Vagina (tissue), 2 donors: ENCODE results near the gene TUBB4A. TPM values are rescaled to one million over a fixed set of nuclear protein-coding genes. Genes with fewer than 3 reads are reported as not detected.
"Not testable (repeated sequence)": the region's sequence is repeated elsewhere in the genome, so short reads cannot be mapped to it uniquely, and the experiment has no call there.

Experiments used
- DNase-seq, 2 donors: peaks; one replicate each; pipeline ENCODE4 v3.0.0-alpha.2; 2017; ENCODE audit errors: extremely low spot score in 2 of 2
- H3K27ac ChIP-seq: fragments of 200-600 bp; sonication (generic); one replicate; pipeline ENCODE4 v1.5.1; 2019
- H3K27me3 ChIP-seq: fragments of 200-600 bp; sonication (generic); one replicate; pipeline ENCODE4 v1.5.1; 2019
- H3K36me3 ChIP-seq, 2 donors: fragments of 200-600 bp; sonication (generic); one replicate each; pipeline ENCODE4 v1.5.1; 2017 to 2019
- H3K4me1 ChIP-seq: fragments of 200-600 bp; sonication (generic); one replicate; pipeline ENCODE4 v1.5.1; 2019
- H3K4me3 ChIP-seq, 2 donors: fragments of 200-600 bp; sonication (generic); 1 replicate in 1 of 2; 2 replicates in 1 of 2; pipeline ENCODE4 v1.5.1; 2016 to 2019
- H3K9me3 ChIP-seq: fragments of 200-600 bp; sonication (generic); one replicate; pipeline ENCODE4 v1.5.1; 2019
- POLR2A ChIP-seq, 2 donors: fragments of 450-650 bp; IDR thresholded peaks; one replicate each; pipeline ENCODE4 v1.6.1; 2017; ENCODE audit warnings: antibody characterized with exemption in 2 of 2, mild to moderate bottlenecking in 2 of 2, moderate library complexity in 2 of 2
- POLR2AphosphoS5 ChIP-seq, 2 donors: sonication (generic); formaldehyde crosslinking; IDR thresholded peaks; one replicate each; pipeline ENCODE4 v1.9.0; 2017; ENCODE audit warnings: antibody characterized with exemption in 2 of 2, mild to moderate bottlenecking in 2 of 2, low read depth in 1 of 2; ENCODE audit not compliant: insufficient read depth in 1 of 2
- intact Hi-C: fragments of 100-400 bp; cut with DNase I; formaldehyde crosslinking; loops from one replicate; pipeline ENCODE4 v1.15.1; 2023
- total RNA-seq: library from RNA; depleted of rRNA; stranded (reverse); fragments of >200 nt; gene quantifications from one replicate; pipeline ENCODE4 v1.2.3, GENCODE V29; 2016
- TF ChIP-seq, protein P1 (sequence below), 3 experiments: fragments of 450-650 bp in 2 of 3; fragments of 200-600 bp in 1 of 3; sonication (generic) in 1 of 3; IDR thresholded peaks; one replicate each; pipeline ENCODE4 v1.5.1; 2017 to 2019; ENCODE audit warnings: antibody characterized with exemption in 3 of 3, mild to moderate bottlenecking in 2 of 3, moderate library complexity in 2 of 3

TUBB4A gene
- total RNA-seq, 1 donor from 2014 or later = 5.6 TPM

DNA sequence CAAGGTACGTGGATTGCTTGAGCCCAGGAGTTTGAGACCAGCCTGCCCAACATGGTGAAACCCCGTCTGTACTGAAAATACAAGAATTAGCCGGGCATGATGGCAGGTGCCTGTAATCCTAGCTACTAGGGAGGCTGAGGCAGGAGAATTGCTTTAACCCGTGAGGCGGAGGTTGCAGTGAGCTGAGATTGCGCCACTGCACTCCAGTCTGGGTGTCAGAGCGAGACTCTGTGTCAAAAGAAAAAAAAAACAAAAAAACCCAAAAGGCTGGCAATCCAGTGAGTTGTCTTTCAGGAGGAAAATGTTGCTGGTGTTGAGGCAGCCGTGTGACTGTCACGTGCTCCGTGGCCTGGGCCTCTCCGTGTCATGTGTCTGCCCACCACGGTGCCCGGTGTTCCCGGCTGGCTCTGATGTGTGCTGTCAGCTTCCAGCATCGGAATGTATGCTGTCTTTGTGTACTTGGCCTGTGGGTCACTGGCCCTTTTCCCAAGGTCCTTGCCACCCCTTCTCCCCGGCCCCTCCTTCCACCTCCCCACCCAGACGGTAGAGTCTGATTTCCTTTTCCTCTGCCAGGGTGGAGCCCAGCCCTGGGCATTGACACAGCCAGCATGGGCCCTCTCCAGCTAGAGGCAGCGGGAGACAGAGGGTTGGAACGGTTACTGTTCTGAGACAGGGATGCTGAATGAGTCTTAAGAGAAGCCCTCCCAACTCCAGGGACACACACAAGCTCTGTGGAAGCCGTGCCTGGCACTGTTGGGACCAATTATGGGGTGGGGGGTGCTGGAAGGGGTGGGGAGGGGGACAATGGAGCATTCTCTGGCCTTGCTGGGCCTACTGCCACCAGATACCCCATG, 7.2 kb upstream of the TUBB4A start:
- Histone ChIP-seq H3K4me3 (no peak overlapping the region), H3K27ac (no peak overlapping the region)
- intact Hi-C loops = no loop called here

DNA sequence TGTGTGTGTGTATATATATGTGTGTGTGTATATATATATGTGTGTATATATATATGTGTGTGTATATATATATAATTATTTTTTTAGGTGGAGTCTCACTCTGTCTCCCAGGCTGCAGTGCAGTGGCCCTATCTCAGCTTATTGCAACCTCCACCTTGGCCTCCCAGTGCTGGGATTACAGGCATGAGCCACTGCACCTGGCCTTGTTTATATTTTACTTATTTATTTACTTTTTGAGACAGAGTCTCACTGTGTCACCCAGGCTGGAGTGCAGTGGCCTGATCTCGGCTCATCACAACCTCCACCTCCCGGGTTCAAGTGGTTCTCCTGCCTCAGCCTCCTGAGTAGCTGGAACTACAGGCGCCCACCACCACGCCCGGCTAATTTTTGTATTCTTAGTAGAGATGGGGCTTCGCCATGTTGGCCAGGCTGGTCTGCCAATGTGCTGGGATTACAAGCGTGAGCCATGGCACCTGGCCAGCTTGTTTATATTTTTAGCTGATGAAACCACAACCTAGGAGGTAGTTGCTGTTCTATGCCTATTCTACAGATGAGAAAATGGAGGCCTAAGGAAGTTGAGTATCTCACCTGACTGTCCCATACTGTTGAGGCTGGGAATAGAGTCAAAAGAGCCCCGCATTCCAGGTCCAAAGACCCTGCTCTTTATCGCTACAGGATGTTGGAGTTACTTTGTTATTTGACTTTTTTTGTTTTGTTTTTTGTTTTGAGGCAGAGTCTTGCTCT, 6.1 kb upstream of the TUBB4A start:
- H3K36me3 ChIP-seq, H3K27me3 ChIP-seq, H3K4me1 ChIP-seq, H3K27ac ChIP-seq, H3K9me3 ChIP-seq, DNase-seq, intact Hi-C loops, H3K4me3 ChIP-seq: not testable (repeated sequence)

More for the DNA sequence above, 7.2 kb upstream of the TUBB4A start:
- Histone ChIP-seq H3K27me3 (no peaks in the 10 kb centered on the region), H3K36me3 (no peaks in the 10 kb centered on the region), H3K4me1 (no peaks in the 10 kb centered on the region), H3K9me3 (no peaks in the 10 kb centered on the region)
- no peak for TF ChIP-seq POLR2AphosphoS5 (IDR thresholded peaks at IDR 0.05; ENCODE audit: insufficient read depth in 1 of 2, low read depth in 1 of 2)
- no peak for TF ChIP-seq POLR2A (IDR thresholded peaks at IDR 0.05)
- TF ChIP-seq, protein P1, sequence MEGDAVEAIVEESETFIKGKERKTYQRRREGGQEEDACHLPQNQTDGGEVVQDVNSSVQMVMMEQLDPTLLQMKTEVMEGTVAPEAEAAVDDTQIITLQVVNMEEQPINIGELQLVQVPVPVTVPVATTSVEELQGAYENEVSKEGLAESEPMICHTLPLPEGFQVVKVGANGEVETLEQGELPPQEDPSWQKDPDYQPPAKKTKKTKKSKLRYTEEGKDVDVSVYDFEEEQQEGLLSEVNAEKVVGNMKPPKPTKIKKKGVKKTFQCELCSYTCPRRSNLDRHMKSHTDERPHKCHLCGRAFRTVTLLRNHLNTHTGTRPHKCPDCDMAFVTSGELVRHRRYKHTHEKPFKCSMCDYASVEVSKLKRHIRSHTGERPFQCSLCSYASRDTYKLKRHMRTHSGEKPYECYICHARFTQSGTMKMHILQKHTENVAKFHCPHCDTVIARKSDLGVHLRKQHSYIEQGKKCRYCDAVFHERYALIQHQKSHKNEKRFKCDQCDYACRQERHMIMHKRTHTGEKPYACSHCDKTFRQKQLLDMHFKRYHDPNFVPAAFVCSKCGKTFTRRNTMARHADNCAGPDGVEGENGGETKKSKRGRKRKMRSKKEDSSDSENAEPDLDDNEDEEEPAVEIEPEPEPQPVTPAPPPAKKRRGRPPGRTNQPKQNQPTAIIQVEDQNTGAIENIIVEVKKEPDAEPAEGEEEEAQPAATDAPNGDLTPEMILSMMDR (IDR thresholded peaks at IDR 0.05) = no peak
- no peak for DNase-seq

DNA sequence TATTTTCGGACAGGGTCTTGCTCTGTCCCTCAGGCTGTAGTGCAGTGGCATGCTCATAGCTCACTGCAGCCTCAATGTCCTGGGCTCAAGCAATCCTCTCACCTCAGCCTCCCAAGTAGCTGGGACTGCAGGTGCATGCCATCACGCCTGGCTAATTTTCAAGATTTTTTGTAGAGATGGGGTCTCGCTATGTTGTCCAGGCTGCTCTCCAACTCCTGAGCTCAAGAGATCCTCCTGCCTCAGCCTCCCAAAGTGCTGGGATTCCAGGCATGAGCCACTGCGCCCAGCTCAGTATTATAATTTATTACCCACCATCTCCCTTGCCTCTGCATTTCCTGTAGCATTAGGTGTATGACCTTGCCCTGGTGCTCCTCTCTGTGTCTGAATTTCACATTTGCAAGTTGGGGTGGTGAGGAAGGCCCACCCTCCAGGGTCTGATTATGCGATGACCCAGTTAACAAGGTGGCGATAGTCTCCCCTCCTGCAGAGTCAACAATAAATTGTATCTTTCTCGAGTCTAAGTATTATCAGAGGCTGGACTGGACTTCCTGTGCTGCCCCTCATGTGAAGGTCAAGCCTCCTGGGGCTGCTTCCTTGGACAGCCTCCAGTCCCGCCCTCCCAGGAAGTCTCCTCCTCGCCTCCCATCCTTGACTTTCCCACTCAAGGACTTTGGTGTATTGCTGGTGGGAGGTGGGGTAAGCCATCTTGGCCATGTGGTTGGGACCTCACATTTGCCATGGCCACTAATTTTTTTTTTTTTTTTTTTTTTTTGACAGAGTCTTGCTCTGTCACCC, 1.5 kb upstream of the TUBB4A start:
- intact Hi-C loops = no loop called here
- TF ChIP-seq, protein P1 (IDR thresholded peaks at IDR 0.05) = no peak
- TF ChIP-seq POLR2A (IDR thresholded peaks at IDR 0.05) (no peak), POLR2AphosphoS5 (IDR thresholded peaks at IDR 0.05; ENCODE audit: insufficient read depth in 1 of 2, low read depth in 1 of 2) (no peak)
- H3K9me3 ChIP-seq = no peaks in the 10 kb centered on the region
- H3K27me3 ChIP-seq = no peaks in the 10 kb centered on the region
- H3K4me1 ChIP-seq = peaks cover 11% of the 10 kb centered on the region
- H3K27ac ChIP-seq = no peak overlapping the region
- H3K36me3 ChIP-seq = no peaks in the 10 kb centered on the region
- H3K4me3 ChIP-seq = no peak overlapping the region
- no peak for DNase-seq

DNA sequence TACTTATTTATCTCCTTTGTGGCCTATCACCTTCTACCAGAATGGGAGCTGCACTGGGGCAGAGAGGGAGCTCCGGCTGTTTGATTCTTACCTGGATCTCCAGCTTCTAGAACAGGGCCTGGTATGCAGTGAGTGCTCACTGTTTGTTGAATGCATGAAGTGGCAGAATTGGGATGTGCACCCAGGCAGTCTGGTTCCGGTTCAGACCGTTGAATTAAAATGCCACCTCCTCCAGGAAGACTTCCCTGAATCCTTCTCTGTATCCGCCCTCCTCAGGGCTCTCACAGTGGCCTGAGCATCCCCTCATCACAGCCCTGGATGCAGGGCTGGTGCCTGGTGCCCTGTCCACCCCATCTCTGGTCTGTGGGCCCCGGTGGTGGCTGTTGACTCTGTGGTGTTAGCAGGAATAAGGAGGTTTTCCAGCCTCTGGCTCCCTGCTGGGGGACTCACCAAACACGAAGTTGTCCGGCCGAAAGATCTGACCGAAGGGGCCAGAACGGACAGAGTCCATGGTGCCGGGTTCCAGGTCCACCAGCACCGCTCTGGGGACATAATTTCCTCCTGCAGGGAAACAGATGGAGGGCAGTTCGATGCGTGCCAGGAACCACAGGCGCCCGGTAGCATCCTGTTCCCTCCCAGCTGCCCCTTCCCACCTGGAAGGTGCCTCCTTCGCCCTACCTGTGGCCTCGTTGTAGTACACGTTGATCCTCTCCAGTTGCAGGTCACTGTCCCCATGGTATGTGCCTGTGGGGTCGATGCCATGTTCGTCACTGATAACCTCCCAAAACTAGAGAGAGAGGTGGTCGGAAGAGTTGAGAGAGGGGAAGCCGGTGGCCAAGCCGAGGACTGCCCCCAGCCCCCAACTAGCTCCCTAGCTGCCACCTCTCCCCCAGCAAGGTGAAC, 1.0 kb downstream of the TUBB4A start:
- TF ChIP-seq, protein P1 (IDR thresholded peaks at IDR 0.05) = no peak
- TF ChIP-seq POLR2A (IDR thresholded peaks at IDR 0.05) = no peak
- no peak for TF ChIP-seq POLR2AphosphoS5 (IDR thresholded peaks at IDR 0.05; ENCODE audit: insufficient read depth in 1 of 2, low read depth in 1 of 2)
- Histone ChIP-seq H3K27me3 (no peaks in the 10 kb centered on the region), H3K4me1 (peaks cover 11% of the 10 kb centered on the region), H3K4me3 (peak overlapping the region; percentile 30 to 37), H3K9me3 (no peaks in the 10 kb centered on the region), H3K27ac (no peak overlapping the region), H3K36me3 (no peaks in the 10 kb centered on the region)
- DNase-seq = no peak
- intact Hi-C loops = no loop called here
